Right atrium auricular region (tissue), 2 donors: ENCODE measurements around the gene NPW. TPM values are rescaled to one million over a fixed set of nuclear protein-coding genes. Genes with fewer than 3 reads are reported as not detected.
A peak's percentile ranks its signal among the peaks of the same experiment; 100 is the strongest.

Source experiments
- DNase-seq: peaks from one replicate; pipeline ENCODE4 v3.0.0-alpha.2; 2019; ENCODE audit warnings: low spot score
- H3K27ac ChIP-seq, 2 donors: fragments of 200-600 bp; sonication (generic); 1 replicate in 1 of 2; 2 replicates in 1 of 2; pipeline ENCODE4 v1.5.1; 2016 to 2019
- H3K27me3 ChIP-seq, 2 donors: fragments of 200-600 bp; sonication (generic); one replicate each; pipeline versions ENCODE4 v1.5.1 to v1.6.0; 2017 to 2019
- H3K36me3 ChIP-seq: fragments of 200-600 bp; sonication (generic); one replicate; pipeline ENCODE4 v1.5.1; 2016
- H3K4me1 ChIP-seq, 2 donors: fragments of 200-600 bp; sonication (generic); one replicate each; pipeline versions ENCODE4 v1.5.1 to v1.6.0; 2017 to 2019
- H3K4me3 ChIP-seq, 2 donors: fragments of 200-600 bp; sonication (generic); 1 replicate in 1 of 2; 2 replicates in 1 of 2; pipeline ENCODE4 v1.5.1; 2017 to 2019; ENCODE audit warnings: mild to moderate bottlenecking in 1 of 2, moderate library complexity in 1 of 2
- H3K9me3 ChIP-seq, 2 donors: fragments of 200-600 bp; sonication (generic); one replicate each; pipeline ENCODE4 v1.5.1; 2019
- total RNA-seq, 2 donors: library from RNA; depleted of rRNA; stranded (reverse); fragments of >200 nt; gene quantifications; one replicate each; pipeline ENCODE4 v1.1.0, GENCODE V29; 2016
- TF ChIP-seq, protein P1 (sequence below), 2 donors: fragments of 200-600 bp; sonication (generic); IDR thresholded peaks; one replicate each; pipeline ENCODE4 v1.5.1; 2019; ENCODE audit warnings: antibody characterized with exemption in 2 of 2

Gene NPW
- total RNA-seq, 2 donors from 2014 or later: not detected

DNA sequence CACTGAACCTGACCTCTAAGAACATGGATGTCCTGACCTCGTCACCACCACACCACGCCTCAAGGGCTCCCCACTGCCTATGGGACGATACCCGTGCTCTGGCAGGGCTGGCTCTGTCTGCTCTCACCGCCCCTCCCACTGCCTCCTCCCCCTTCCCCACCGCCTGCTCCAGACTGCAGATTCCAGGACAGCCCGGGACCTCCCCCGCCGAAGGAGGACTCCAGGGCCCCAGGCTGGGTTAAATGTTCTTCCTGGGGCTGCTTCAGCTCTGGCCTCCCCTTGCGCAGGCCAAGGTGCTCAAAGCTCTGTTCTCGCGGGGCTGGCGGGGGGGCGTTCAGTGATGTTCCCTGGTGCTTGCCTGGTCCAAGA lies 3.1 kb downstream of the NPW start:
- Histone ChIP-seq H3K4me1 (peaks cover 0 to 59% of the 10 kb centered on the region in 2 donors), H3K4me3 (peak overlapping the region in 1 of 2 donors; percentile 38), H3K36me3 (no peaks in the 10 kb centered on the region), H3K9me3 (no peaks in the 10 kb centered on the region), H3K27me3 (peaks cover 7 to 9% of the 10 kb centered on the region in 2 donors), H3K27ac (no peak overlapping the region)
- DNase-seq: no peak
- TF ChIP-seq, protein P1, sequence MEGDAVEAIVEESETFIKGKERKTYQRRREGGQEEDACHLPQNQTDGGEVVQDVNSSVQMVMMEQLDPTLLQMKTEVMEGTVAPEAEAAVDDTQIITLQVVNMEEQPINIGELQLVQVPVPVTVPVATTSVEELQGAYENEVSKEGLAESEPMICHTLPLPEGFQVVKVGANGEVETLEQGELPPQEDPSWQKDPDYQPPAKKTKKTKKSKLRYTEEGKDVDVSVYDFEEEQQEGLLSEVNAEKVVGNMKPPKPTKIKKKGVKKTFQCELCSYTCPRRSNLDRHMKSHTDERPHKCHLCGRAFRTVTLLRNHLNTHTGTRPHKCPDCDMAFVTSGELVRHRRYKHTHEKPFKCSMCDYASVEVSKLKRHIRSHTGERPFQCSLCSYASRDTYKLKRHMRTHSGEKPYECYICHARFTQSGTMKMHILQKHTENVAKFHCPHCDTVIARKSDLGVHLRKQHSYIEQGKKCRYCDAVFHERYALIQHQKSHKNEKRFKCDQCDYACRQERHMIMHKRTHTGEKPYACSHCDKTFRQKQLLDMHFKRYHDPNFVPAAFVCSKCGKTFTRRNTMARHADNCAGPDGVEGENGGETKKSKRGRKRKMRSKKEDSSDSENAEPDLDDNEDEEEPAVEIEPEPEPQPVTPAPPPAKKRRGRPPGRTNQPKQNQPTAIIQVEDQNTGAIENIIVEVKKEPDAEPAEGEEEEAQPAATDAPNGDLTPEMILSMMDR (IDR thresholded peaks at IDR 0.05): no peak

DNA sequence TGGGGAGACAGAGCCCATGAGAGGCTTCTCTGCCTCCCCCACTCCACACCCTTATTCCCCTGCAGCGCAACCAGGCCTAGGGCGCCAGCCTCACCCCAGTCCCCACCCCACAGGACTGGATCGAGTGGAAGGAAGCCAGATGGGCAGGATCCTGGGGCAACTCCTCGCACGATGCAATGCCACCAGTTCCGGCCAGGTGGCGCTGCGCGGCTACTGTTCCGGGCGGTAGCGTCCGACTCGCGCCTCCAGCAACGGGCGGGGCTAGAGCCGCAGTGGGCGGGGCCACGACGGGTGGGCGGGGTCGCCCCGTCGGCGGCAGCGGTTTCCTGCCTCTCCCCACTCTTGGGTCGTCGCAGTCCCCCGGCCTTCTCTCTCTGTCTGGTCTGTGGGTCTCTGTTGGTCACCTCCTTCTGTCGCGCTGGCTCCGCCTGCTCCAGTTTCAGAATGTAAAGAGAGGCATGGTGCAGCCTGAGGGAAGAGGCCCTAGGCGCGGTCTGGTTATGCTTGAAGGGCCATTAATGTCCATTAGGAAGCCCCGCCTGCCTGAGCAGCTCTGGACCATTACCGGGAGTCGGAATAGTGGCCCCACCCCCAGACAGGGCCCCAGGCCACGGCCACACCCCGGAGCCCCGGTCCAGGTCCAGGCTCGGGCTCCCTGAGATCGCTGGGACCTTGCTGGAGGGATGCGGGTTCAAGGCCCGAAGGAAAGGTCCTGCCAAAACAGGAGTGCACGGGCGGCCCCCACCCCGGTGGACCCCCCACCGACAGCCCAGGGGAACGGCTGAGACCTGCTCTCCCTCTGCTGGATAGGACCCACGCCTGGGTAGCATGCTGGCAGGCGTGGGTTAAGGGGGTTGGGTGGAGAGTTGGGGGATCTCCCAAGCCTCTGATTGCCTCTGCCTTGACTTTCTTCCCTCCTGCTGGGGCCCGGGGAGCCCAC lies 3.8 kb downstream of the NPW start:
- Histone ChIP-seq H3K36me3 (no peaks in the 10 kb centered on the region), H3K27ac (peak overlapping the region; percentile 55 to 63), H3K27me3 (peaks cover 7 to 9% of the 10 kb centered on the region in 2 donors), H3K9me3 (no peaks in the 10 kb centered on the region), H3K4me1 (peaks cover 0 to 65% of the 10 kb centered on the region in 2 donors), H3K4me3 (peak overlapping the region; percentile 10 to 38)
- TF ChIP-seq, protein P1 (IDR thresholded peaks at IDR 0.05): peak; percentile 98 to 99
- DNase-seq: peak; percentile 90

DNA sequence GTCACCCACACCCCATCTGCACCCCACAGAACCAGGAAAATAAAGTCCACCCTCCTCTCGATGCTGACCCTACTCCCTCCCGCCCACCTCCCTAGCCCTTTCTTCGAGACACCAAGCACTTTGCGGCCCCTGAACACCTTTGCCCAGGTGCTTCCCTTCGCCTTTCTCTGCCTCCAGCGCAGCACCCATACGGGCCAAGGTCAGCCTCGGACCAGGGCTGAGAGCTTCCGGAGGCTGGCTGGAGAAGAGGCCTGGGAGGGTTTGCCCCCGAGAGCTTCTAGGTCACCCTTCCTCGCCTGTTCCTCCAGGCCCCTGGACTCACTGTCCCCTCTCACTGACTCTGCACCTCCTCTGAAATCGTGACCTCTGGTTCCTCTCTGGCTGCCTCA lies 4.4 kb downstream of the NPW start:
- TF ChIP-seq, protein P1 (IDR thresholded peaks at IDR 0.05): no peak
- Histone ChIP-seq H3K27me3 (peaks cover 7 to 9% of the 10 kb centered on the region in 2 donors), H3K27ac (peak overlapping the region; percentile 55 to 63), H3K4me3 (peak overlapping the region in 1 of 2 donors; percentile 38), H3K9me3 (no peaks in the 10 kb centered on the region), H3K4me1 (peaks cover 0 to 72% of the 10 kb centered on the region in 2 donors), H3K36me3 (no peaks in the 10 kb centered on the region)
- DNase-seq: no peak

DNA sequence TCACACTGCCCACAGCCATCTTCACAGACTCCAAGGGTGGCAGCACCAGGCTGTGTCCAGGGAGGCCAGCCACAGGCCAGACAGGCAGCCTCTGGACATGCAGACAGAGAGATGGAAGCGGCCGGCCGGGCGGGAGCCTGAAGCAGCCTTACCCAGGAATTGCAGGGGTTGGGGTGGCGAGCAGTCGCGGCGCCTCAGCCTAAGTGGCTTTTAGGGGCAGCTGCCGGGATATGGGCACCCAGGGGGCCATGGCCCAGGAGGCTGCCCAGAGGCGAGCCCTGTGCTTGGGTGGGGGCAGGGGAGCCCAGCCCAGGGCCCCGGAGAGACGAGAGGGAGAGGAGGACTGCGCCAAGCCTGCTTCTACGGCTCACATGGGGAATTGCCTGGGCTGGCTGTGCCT lies 5.7 kb downstream of the NPW start:
- DNase-seq: no peak
- Histone ChIP-seq H3K27me3 (peaks cover 3 to 4% of the 10 kb centered on the region in 2 donors), H3K27ac (no peak overlapping the region), H3K4me3 (no peak overlapping the region), H3K4me1 (peaks cover 0 to 71% of the 10 kb centered on the region in 2 donors), H3K9me3 (no peaks in the 10 kb centered on the region), H3K36me3 (peaks cover 6% of the 10 kb centered on the region)
- TF ChIP-seq, protein P1 (IDR thresholded peaks at IDR 0.05): no peak

DNA sequence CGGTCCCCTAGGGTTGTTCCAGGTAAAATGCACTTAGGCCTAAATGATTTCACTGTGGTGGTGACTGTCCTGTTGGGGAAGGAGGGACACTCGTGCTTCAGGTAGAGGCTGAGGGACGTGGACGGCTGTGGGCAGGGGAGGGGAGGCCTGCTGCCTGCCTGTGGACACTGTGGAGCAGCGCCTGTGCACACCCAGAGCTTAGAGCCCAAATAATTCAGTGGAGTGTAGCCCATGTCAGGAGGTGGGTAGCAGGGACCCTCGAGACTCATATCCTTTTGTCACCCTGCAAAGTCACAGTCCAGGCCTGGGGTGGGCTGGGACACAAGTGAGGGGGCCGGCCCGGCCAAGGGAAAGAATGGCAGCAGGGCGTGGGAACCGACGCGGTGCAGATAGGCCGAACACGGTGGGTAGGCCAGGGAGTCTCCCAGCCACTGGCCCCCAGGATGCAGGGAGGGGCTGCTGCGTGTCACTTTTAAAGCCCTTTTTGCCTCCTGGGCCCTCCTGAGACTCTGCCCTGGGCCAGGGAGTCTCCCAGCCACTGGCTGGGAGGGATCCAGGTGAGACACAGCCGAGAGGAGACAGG lies 6.4 kb downstream of the NPW start:
- no peaks in the 10 kb centered on the region for H3K9me3 ChIP-seq
- H3K36me3 ChIP-seq: peaks cover 11% of the 10 kb centered on the region
- H3K4me1 ChIP-seq: peaks cover 0 to 64% of the 10 kb centered on the region in 2 donors
- peak overlapping the region; percentile 24 to 74 for H3K4me3 ChIP-seq
- no peak for DNase-seq
- TF ChIP-seq, protein P1 (IDR thresholded peaks at IDR 0.05): no peak
- H3K27me3 ChIP-seq: no peaks in the 10 kb centered on the region
- H3K27ac ChIP-seq: peak overlapping the region; percentile 47 to 66
